HG03378 (cell line): ENCODE measurements around the gene RSPH1.

Experiments
- ATAC-seq: cut with Tn5 transposase; IDR thresholded peaks from one replicate; pipeline ENCODE4 v1.9.1; 2021; ENCODE audit warnings: mild to moderate bottlenecking, moderate library complexity; ENCODE audit not compliant: unreplicated experiment

The RSPH1 gene

DNA sequence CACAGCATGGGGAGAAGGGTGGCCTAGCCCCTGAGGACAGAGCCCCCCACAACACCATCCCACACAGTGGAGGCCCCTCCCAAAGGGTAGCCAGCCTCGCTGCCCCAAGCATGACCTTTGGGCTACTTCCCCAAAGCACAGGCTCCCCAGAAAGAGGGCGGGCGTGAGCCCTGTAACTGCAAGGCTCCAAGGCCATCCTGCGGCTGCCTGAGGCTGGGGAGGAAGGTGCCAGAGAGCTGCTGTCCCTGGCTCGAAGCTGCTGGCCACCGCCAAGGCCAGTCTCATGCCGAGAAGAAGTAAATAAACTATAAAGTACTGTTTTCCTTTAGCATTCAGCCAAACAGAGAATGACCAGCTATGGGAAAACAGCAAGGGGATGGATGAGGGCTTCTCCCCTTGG is 64.8 kb downstream of the RSPH1 start:
- no peak for ATAC-seq

DNA sequence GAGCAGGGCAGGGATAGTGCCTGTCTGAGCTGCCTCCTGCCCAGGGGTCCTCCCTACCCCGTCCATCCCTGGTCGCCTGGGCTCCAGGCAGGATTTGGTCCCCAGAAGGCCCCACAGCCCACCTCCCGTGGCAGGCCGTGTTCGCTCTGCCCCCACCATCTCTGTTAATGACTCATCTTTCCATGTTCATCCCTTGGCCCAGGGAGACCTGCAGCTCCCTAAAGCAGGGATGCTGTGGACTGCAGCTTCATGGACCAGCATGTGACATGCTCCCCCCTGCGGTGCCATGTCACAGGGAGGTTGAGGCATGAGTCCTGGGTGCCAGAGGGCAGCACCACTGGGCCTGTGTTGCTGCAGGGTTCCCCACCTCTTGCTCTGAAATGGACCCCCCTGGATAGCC is 65.5 kb downstream of the RSPH1 start:
- ATAC-seq, result no peak

DNA sequence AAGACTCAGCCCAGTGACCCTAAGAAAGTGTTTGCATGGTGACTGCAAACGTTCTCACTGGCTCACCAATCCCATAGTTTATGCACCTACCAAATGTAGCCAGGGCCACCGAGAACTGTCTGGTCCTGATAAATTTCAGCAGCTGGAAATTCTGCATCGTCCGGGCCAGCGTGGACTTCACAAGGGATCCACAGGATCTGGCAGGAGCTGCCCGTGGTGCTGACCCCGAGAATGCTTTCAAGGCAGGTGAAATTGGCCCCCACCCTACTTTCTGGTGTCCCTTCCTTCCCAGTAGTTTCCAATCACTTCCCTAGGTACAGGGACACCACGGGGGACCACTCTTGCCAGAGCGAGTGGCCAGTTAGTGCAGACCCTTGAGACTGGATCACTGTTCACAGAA is 66.2 kb downstream of the RSPH1 start:
- ATAC-seq, result no peak

DNA sequence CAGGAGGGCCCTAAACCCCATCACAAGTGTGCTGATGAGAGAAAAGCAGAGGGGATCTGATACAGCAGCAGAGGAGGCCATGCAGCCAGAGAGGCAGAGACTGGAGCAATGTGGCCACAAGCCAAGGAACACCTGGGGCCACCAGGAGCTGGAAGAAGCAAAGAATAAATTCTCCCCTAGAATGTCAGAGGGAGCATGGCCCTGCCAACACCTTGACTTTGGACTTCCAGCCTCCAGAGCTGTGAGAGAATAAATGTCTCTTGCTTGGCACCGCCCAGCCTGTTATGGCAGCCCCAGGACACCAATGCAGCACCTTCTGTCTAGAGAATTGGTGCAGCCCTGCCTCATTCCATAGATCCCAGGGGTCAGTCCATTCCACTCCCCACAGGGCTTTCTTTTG is 67.0 kb downstream of the RSPH1 start:
- ATAC-seq, result no peak

DNA sequence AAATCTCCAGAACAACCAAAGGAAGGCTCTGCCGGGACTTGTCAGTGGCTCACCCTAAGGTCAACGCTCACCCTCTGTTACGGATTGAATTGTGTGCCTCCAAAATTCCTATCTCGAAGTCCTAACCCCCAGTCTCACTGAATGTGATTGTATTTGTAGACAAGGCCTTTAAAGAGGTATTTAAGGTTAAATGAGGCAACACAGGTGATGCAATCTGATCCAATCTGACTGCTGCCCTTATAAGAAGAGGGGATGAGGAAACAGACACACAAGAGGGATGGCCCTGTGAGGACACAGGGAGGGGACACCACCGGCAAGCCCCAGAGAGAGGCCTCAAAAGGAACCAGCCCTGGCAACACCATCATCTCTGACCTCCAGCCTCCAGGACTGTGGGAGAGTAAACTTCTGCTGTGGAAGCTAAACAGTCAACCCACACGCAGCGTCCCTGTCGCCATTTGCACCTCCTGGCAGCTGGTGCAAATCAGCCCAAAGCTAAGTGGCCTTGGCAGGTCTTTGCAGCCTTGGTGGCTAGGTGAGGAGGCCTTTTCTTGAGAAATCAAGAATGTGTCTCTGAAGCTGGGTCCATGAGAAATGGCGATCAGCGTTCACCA is 68.1 kb downstream of the RSPH1 start:
- ATAC-seq, result no peak

DNA sequence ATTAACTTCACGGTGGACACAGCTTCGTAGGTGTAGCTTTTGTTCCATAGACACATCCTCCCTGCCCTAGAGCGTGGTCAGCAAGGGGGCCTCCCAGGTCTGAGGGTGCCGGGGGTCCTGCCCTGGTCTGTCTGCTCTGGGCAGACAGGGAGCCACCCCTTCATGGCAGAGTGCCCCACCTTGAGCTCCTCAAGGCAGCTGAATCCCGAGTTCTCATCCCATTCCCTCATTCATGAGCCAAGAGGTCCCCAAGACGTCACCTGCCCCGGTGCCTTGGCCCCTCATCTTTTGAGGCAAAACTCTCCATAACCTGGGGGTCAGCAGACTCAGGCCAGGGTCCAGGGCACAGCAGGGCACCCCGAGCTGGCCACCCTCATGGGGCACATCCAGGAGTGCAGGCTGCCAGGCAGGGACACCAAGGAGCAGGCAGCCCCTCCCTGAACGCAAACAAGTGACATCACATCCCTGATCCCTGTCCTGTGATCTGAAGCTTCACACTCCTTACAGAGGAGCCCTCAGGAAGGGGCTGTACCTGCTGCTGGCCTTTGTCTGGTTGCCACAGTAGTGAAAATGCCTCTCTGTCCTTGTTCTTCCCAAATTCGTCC is 69.0 kb downstream of the RSPH1 start:
- no peak for ATAC-seq

DNA sequence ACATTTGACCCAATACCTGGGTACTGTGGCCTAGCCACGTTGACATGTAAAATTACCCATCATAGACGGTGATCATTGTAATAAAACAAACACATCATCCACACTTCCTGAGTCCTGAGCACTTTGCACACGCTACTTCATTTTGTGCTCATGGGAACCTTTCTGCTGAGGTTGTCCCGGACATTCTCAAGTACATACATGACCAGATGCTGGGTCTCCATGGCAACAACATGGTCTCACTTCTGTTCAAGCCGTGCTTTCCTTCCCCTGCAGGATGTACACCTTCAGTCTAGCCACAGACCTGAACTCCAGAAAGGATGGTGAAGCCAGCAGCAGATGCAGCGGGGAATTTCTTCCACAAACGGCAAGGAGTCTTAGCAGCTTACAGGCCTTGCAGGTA is 69.6 kb downstream of the RSPH1 start:
- ATAC-seq, result no peak

DNA sequence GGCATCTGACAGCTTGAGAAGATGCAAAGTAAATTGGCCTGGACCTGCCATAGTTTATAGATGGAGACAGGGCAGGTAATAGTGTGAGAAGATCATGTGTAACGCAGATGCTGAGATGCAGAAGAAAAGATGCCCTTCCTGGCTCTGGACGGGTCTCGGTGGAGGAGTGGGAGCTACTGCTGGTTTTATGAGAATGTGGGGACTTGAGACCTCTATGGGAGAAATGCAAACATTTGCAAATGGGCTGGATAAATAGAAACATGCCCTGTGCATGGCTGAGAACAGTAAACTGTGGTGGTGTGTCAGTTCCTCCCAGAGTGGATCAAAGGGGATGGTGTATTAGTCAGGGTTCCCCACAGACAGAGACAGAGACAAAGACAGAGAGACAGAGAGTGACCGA is 70.4 kb downstream of the RSPH1 start:
- ATAC-seq, result peak; percentile 21

DNA sequence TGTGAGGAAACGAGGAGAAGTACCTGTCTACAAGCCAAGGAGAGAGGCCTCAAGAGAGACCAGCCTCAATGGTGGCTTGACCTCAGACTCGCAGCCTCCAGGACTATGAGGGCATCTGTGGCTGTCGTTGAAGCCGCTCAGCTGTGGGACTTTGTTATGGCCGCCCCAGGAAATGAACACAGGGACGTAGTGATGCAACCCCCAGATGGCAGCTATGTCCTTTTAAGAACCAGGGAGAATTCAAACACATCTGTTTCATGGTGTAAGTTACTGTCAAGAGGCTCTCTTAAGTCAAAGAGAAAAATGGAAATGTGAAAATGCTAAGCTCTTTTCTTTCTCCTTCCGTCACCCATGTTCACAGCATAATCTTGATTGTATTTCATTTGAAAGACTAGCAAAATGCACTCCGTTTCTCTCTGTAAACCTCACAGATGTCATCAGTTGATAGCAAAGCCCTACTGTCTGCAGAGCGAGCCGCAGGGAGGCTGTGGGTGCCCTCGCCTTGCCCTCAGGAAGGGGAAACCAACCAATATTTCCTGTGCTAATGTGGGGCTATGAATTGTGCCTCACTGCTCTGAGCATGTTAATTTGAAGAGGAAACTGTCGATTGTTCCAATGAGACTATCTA is 71.0 kb downstream of the RSPH1 start:
- ATAC-seq, result peak; percentile 35

DNA sequence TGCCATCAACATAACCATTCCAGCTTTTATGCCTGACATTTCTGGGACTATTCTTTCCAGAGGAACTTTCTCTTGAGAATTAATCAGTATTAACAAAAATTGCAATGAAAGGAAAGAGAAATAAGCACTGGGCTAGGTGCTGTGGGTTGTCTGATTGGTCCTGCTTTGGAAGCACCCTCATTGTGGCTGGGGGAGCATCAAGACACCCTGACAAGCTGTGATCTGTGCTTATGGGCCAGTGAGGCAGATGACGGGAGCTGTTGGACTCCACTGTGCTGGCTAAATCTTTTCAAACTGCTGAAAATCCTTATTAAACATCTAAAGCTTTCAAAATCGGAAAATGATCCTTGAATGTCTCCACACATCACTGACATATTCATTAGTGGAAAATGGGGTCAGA is 72.3 kb downstream of the RSPH1 start:
- no peak for ATAC-seq

DNA sequence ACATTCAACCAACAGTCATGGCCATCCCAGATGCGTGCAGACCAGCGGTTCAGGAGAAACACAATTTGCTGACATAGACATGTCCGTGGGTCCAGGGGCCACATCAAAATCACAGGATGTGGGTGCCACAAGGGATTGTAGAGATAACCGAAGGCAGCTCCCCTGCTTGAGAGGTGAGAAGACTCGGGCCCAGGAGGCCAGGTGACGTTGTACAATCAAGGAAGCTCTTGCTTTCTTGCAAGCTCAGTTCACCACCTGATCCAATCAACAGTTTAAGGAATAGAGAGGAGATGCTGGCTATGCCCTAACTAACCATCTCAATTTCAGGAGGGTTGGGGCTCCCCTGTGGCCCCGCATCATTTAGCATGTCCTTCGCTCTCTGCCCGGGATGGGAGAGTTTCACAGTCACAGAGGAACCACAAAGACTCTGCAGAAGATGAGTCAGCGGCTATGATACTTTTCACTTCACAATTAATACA is 72.8 kb downstream of the RSPH1 start:
- peak; percentile 78 for ATAC-seq
